NCI-H510A (cell line): ENCODE results near the gene ATXN3L.

Experiments
- DNase-seq: peaks from one replicate; lab custom pipeline; 2025; lab: John Stamatoyannopoulos, UW

Gene ATXN3L

DNA sequence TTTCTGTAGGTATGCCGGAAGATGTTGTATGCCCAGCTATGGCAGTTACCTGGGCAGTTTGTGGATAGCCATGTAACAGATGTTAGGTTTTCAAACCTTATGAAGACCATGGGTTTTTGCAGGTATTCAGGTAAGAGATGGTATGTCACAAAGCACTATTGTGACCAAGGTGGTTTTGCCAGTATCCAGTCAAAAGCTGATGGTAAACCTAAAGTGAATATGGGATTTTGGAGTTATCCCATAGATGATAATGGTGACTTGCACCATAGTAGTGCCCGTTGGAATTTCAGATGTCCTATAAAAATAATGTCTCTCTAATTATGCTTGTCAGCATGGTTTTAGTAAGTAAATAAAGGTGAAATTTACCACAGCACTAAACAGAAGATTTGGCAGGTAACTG is at the start of gene ATXN3L:
Gene ATXN3L (minus strand): TSS at position 101 of the 400 bp plus-strand sequence. CDS start 119 bp downstream, outside the sequence.
- DNase-seq = no peak

- no peak for DNase-seq
Observed at GRCh38 chrX:13369256-13370030, 49.6 kb upstream of the ATXN3L start.

GRCh38 chrX:13367950-13368349 is 48.1 kb upstream of the ATXN3L start:
- DNase-seq = no peak

DNA sequence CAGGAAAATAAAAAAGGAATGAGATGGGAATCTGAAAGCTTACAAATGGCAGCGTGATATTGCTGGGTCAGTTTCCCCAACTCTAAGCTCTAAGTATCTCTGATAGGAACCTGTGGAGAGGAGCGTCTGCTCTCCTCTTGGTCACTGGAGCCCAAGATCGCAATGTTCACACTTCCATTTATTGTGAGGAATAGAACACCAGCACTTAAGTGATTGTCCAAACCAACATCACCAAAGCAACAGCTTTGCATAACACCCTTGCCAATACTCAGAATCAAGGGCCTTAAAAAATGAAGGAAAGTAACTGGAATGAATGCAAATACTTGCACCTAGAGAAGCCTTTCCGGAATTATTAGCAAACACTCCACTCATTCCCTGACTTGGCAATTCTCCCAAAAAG is 46.8 kb upstream of the ATXN3L start:
- no peak for DNase-seq

DNA sequence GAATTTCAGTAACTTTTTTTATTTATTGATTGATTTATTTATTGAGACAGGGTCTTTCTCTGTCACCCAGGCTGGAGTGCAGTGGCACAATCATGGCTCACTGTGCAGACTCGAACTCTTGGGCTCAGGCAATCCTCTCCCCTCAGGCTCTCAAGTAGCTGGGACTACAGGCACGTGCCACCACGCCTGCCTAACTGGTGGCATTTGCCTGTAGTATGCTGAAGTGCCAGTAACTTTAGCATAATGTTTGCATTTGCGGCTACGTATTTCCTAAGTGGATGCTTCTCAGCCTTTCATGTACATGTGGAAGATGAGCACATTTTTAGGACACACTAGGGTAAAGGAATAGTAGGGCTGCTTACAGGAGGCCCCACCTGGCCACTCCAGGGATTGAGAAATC is 45.3 kb upstream of the ATXN3L start:
- DNase-seq = peak; percentile 20

GRCh38 chrX:13364230-13364857 is 44.5 kb upstream of the ATXN3L start:
- DNase-seq = no peak

- peak; percentile 23 for DNase-seq
Observed at GRCh38 chrX:13360146-13360545, 40.3 kb upstream of the ATXN3L start.

- DNase-seq = no peak
Observed at GRCh38 chrX:13357925-13358324, 38.1 kb upstream of the ATXN3L start.

DNA sequence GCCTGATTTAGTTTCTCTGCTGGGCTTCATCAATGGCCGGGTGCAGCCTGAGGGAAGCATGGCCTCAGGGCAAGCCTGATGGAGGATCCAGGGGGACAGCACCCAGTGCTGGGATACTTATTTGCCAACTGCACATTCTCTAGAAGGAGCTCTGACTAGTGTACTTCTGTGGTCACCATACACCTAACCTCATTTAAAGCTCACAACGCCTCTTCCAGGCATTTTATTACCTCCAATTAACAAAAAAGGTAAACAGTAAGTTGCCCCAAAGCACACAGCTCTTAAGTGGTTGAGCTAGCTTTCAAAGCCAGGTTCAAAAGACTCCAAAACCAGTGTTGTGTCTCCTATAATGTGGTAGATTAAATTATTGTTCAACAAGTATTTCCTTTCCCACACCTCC is 26.8 kb upstream of the ATXN3L start:
- no peak for DNase-seq

DNA sequence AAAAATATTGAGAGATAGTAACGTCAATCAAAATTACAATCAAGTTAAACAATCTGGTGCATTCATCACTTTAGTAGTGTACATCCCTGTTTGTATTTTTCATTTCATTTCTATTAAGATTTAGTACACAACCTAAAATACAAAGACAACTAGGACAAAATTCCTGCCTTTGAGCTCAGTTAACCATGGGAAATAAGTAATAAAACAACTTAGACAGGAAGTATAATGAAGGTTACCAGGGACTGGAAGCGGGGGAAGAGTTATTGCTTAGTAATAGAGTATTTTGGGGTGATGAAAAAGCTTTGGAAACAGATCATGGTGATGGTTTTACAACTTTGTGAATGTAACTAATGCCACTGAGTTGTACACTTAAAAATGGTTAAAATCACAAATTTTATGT is 25.6 kb upstream of the ATXN3L start:
- no peak for DNase-seq

DNA sequence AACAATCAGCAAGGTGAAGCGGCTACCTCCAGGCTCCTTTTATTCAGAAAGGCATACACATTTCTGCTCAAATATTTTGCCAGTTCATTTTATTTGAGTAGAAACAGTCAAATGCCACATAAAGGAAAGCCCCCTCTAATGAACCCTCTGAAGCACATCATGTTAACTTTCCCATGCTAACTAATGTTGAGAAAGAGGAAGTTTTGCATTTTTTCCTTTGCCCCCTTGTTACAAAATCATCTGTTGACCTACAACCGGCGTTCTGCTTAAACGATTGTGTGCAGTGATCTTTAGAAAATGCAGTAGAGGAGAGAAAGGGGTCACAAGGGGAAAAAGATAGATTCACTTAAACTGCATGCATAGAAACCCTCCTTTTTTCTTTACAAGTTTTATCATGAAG is 25.2 kb upstream of the ATXN3L start:
- DNase-seq = no peak

DNA sequence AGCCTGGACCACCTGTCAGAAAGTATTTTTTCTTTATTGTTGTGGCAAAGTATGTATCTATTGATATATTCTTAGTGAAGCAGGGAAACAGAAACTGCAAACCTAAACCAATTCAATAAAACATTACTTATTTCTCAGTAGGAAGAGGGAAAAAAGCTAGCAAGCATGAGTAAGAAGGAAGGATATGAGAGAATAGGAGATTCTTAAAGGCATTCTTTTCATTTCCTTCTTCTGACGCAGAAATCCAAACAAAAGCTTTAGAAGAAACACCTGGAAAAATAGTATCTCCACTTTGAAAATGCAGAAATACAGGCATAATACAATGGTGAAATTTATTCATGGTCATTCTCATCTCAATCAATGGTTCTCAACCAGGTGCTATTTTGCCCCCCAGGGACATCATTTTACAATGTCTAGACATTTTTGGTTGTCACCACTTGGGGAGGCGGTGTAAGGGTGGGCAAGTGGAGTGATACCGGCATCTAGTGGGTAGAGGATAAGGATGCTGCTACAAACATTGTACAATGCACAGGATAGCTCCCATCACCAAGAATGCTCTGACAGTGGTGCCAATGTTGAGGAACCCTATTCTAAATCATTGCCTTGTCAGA is 21.7 kb upstream of the ATXN3L start:
- no peak for DNase-seq

DNA sequence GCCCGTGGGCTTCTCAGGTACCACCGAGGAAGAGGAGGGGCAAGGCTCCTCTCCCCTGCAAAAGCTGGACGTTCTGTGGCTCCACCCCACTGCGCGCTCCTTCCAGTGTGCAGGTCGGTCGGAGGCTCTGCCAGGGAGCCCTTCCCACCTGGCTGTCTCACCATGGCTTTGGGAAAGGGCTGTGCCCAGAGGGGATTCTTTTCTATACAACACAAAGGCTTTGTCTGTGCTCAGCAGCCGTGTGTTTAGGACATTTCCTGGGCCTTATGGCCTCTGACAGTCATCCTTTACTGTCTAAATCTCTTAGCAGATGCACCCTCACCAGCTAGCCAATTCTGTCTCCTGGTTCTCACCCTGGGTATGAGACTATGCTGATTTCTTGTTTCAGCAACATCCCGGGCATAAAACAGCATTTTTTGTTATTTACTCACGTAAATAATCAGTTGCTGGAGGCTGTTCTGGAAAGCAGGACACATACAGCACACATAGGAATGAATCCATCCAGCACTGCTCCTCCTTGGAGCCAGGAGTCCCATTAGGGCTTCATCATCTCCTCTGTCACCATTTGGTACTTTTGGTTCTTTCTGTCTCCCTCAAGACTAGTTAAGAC is 20.4 kb upstream of the ATXN3L start:
- DNase-seq = no peak

DNA sequence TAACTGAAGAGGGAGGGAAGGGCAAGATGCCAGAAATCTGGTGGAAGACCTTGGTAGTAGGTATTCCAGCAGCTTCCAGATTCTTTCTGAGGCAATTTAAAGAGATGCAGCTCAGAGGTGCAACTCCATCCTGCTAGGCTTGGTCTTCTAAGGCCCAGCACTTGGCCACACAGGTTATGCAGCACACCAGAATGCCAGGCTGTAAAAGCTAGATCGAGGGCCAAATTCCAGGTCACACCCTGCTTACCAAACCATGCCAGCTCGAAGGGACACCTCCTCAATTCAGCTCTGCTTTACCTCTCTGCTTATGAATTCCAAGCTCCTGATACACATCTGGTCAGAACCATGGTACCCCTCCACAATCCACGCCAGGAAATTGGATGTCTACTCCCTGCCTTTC is 19.8 kb upstream of the ATXN3L start:
- no peak for DNase-seq

GRCh38 chrX:13338996-13339515 is 19.2 kb upstream of the ATXN3L start:
- no peak for DNase-seq

GRCh38 chrX:13334491-13334890 is 14.6 kb upstream of the ATXN3L start:
- DNase-seq = no peak

GRCh38 chrX:13330446-13330845 is 10.6 kb upstream of the ATXN3L start:
- DNase-seq = no peak

GRCh38 chrX:13327666-13328065 is 7.8 kb upstream of the ATXN3L start:
- DNase-seq = no peak

GRCh38 chrX:13323241-13323640 is 3.4 kb upstream of the ATXN3L start:
- DNase-seq = no peak

DNA sequence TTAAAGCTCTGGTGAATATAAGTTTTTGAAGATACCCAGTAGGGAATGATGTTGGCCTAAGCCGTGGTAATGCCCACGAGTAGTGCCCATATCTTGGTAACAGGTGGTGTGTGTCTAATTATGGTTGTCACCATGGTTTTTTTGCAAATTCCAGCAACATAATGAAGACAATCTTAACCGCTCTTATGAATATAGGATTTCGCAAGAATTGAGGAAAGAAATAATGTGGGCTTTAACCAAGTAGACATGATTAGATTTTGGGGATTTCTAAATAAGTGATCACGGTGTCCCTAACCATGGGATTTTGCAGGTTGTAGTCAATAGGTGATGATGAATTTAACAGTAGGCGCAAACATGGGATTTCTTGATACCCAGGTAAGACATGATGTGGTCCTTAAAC is 2.5 kb downstream of the ATXN3L start:
- no peak for DNase-seq

DNA sequence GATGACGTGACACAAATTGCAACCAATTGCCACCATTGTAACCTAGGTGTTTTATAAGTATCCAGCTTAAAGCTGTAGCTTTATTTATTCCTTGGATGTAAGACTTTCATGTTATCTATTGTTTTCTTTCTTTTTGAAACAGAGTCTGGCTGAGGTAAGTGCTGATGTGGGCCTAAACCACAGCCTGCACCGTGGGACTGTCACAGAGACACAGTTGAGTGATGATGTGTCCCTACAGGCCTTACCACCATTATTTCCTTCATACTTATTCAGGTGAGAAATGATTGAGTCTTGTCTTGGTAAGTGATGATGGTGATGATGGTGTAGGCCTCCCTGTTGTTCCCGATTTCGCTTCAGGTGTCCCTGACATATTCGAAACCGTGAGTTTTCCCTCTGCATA is 8.3 kb downstream of the ATXN3L start:
- DNase-seq = no peak

DNA sequence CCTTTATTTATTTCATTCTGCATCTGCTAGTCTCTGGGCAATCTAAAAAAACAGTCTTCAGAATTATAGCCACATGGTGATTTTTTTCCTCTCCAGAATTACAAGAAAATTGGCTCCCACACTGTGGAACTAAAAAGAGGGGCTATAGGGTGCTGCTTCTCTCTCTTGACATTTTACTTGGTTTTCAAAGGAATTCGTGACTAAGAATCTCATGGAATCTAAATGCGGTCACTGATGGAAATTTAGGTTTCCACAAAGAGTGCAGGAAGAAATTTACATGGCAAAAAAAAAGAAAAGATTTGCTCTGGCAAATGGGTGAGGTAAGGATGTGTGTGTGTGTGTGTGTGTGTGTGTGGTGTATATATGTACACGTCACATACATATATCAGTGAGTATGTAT is 10.2 kb downstream of the ATXN3L start:
- no peak for DNase-seq

DNA sequence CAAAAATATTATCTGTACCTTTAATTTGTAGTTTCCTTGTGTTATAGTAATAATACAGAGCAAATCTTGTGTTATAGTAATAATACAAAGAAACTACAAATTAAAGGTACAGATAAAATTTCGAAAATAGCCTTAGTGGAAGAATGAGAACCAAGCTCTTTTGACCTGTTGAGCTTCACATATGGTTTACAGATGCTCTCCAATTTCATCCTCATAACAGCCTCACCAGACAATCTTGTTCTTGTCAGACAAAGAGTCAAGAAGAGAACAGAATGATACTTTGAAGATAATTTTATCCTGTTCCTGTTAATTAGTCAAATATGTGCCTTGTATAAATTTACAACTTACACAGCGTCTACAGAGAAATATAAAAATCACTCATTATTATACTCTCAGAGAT is 12.8 kb downstream of the ATXN3L start:
- no peak for DNase-seq
